Pancreas (tissue), 10 donors: ENCODE data around the gene PTPRK. TPM values are rescaled to one million over a fixed set of nuclear protein-coding genes. Genes with fewer than 3 reads are reported as not detected.
A peak's percentile ranks its signal among the peaks of the same experiment; 100 is the strongest.

Experiments used
- ATAC-seq, 4 donors: fragments of 200-7000 bp; cut with Tn5 transposase; one replicate each; pipeline versions ENCODE4 v1.8.0 to v1.9.1; 2020; ENCODE audit warnings: mild to moderate bottlenecking in 4 of 4, moderate library complexity in 4 of 4
- DNase-seq, 6 donors: peaks; one replicate each; pipeline ENCODE4 v3.0.0-alpha.2; 2020
- FAIRE-seq: peaks from 2 replicates; lab custom pipeline; 2012; peaks lifted over from hg19 to GRCh38; lab: Jason Lieb, UNC
- H3K27ac ChIP-seq, 4 donors: fragments of 200-600 bp; sonication (generic); 1 replicate in 3 of 4; 2 replicates in 1 of 4; pipeline versions ENCODE4 v1.5.0 to v1.8.0; 2020
- H3K27me3 ChIP-seq, 4 donors: fragments of 200-600 bp; one replicate each; pipeline ENCODE4 v1.8.0; 2021
- H3K36me3 ChIP-seq, 3 donors: fragments of 200-600 bp; sonication (generic) in 1 of 3; one replicate each; pipeline versions ENCODE4 v1.5.0 to v1.8.0; 2020 to 2021
- H3K4me1 ChIP-seq, 3 donors: fragments of 200-600 bp; one replicate each; pipeline ENCODE4 v1.8.0; 2021
- H3K4me3 ChIP-seq, 4 donors: fragments of 200-600 bp; sonication (generic) in 2 of 4; one replicate each; pipeline versions ENCODE4 v1.5.0 to v1.8.0; 2020 to 2021
- H3K9me3 ChIP-seq, 4 donors: fragments of 200-600 bp; one replicate each; pipeline ENCODE4 v1.8.0; 2021
- WGBS, 2 donors: extraction: QIAGEN DNeasy Blood & Tissue Kit; methylation state at CpG; one replicate each; pipeline ENCODE4 v1.1.7; 2013; 5-methylcytosine and 5-hydroxymethylcytosine counted together
- intact Hi-C, 3 donors: fragments of 100-400 bp; cut with DNase I; formaldehyde crosslinking; loops; one replicate each; pipeline versions ENCODE4 v1.11.1 to v1.14.2; 2022
- polyA plus RNA-seq, 2 donors: library from polyadenylated mRNA; stranded (reverse); fragments of 200-250 nt; gene quantifications; one replicate each; pipeline ENCODE4 v1.2.3, GENCODE V29; 2013
- total RNA-seq, 6 donors: library from RNA; stranded (reverse); fragmentation: NEBNext Ultra II Directional in 4 of 6; extraction: Animal tissue kit (Norgen Biotek cat#: 25700) in 4 of 6; gene quantifications; one replicate each; pipeline versions ENCODE4 v1.2.1 to v1.2.4, GENCODE V29; 2021 to 2023
- TF ChIP-seq, protein P1 (sequence below), 4 donors: fragments of 200-600 bp; sonication (generic) in 3 of 4; IDR thresholded peaks; one replicate each; pipeline versions ENCODE4 v1.5.0 to v1.8.0; 2021; ENCODE audit warnings: antibody characterized with exemption in 4 of 4
- donor health status: healthy with polysubstance abuse.
- donor health status: DM: no; HTN: no; CAD: no; lungs with moderate emphysema.
- donor health status: DM: no; HTN: no; CAD: no.
- donor health status: control.
- donor health status: control.
- donor health status: Bipolar disorder and iron deficiency.
- donor health status: DM: yes; HTN: yes; CAD: no.
- donor health status: DM: no; HTN: no; CAD: no.
- donor health status: DM: no; HTN: no; CAD: no.
- donor health status: DM: yes; HTN: yes; CAD: no.

Gene PTPRK
- total and polyA plus RNA-seq, 8 donors: 10.5 to 72.7 (median 51.7) TPM

DNA sequence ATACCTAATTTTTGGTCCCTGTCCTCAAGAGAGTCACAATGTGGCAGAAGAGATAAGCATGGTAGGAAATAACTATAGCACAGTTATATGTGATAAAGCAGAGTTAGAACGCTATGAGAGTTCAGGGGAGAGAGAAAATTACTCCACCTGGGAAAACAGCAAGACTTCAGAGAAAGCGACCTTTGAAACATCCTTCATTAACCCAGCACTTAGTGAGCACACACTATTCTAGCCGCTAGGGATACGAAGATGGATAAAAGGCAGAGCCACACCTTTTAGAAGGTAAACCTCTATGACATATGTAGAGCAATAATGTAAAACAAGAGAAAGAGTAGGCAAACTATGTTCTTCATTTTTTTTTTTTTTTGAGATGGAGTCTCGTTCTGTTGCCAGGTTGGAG, 264.3 kb downstream of the PTPRK start:
- FAIRE-seq (no peak), ATAC-seq (no peak), DNase-seq (no peak)
- no peak overlapping the region for H3K27ac ChIP-seq
- H3K4me1 ChIP-seq: no peaks in the 10 kb centered on the region
- 93 to 95% methylated on average over 5 of the region's 5 CpGs for WGBS, 2 donors
- no peak overlapping the region for H3K4me3 ChIP-seq
- no peaks in the 10 kb centered on the region for H3K9me3 ChIP-seq
- H3K27me3 ChIP-seq: no peaks in the 10 kb centered on the region
- H3K36me3 ChIP-seq: no peaks in the 10 kb centered on the region
- TF ChIP-seq, protein P1, sequence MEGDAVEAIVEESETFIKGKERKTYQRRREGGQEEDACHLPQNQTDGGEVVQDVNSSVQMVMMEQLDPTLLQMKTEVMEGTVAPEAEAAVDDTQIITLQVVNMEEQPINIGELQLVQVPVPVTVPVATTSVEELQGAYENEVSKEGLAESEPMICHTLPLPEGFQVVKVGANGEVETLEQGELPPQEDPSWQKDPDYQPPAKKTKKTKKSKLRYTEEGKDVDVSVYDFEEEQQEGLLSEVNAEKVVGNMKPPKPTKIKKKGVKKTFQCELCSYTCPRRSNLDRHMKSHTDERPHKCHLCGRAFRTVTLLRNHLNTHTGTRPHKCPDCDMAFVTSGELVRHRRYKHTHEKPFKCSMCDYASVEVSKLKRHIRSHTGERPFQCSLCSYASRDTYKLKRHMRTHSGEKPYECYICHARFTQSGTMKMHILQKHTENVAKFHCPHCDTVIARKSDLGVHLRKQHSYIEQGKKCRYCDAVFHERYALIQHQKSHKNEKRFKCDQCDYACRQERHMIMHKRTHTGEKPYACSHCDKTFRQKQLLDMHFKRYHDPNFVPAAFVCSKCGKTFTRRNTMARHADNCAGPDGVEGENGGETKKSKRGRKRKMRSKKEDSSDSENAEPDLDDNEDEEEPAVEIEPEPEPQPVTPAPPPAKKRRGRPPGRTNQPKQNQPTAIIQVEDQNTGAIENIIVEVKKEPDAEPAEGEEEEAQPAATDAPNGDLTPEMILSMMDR (IDR thresholded peaks at IDR 0.05): no peak
- intact Hi-C loops: no loop called here

DNA sequence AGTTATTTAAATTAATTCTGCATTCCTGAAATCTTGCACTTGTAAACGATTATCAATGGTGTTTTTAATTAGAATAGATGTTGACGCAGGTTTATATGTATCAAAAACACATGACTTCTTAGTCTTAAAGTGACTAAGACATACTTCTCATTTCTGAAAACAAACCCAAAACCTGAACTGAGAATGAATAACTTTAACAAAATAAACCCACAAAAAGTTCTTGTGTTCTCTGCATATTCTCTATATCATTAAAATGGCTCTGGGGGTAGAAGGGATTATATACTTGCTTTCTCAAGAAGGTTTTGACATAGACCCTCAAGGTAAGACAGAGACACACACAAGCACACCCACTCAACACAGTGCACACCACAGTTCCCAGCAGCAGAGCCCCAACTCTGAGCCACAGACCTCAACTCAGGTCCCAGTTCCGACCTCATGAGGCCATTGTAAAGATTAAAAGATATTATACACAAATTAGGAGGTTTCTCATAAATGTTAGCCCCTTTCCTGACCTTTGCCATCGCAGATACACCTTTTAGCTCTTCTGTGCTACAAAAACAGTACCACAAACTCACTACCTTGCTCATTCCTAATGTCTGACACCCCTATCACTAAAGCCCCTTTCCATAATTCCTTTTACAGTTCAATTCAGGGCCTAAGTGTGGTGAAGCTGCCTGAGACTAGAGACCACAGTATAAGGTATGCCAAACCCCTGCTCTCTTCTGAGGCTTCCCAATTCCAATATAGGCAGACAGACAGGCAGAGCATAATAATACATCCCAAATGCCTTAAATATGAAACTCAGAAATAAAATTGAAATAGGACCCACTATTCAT, 267.8 kb downstream of the PTPRK start:
- H3K9me3 ChIP-seq: no peaks in the 10 kb centered on the region
- WGBS, 2 donors: 90 to 93% methylated on average over 4 of the region's 4 CpGs
- no peaks in the 10 kb centered on the region for H3K4me1 ChIP-seq
- H3K27me3 ChIP-seq: no peaks in the 10 kb centered on the region
- intact Hi-C loops: no loop called here
- ATAC-seq (no peak), DNase-seq (no peak), FAIRE-seq (peak; percentile 20)
- TF ChIP-seq, protein P1 (IDR thresholded peaks at IDR 0.05): no peak
- H3K36me3 ChIP-seq: no peaks in the 10 kb centered on the region
- no peak overlapping the region for H3K27ac ChIP-seq
- H3K4me3 ChIP-seq: no peak overlapping the region

DNA sequence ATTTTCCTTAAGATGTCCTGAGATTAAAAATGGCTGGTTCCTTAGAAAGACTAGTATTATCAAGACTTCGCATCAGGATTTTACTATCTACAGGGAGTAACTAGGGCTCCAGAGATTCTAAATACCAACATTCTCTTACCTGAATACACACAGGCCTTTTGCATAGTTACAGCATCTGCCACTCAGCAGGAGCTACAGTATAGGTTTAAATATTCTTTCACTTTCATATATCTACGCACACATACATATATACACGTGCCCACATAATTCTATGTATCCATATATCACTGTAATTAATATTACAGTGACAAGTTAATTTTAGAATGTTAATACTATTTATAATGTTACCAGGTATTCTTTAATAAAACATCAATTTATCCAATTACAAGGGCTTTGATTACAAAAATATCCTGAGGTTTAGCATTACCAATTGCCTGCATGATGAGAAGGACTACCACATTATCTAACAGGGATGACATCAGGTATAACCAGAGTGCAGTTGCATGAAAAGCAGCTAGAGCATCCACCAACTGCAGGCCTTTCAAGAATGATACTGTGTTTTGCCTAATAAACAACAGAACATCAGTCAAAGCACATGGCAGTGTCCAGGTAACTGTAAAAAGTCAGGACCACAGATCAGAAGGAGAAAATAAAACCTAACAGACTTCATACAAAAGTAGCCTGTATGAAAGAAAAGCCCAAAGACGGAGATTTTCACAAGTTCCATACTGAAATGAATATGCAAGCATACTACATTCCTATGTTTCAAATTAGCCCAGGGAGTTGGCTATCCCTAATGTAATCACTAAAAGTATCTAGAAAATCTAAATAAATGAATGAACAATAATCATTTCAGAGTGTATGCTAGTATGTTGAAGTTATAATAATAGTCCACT, 268.7 kb downstream of the PTPRK start:
- H3K9me3 ChIP-seq: no peaks in the 10 kb centered on the region
- TF ChIP-seq, protein P1 (IDR thresholded peaks at IDR 0.05): no peak
- no peaks in the 10 kb centered on the region for H3K4me1 ChIP-seq
- H3K27me3 ChIP-seq: no peaks in the 10 kb centered on the region
- H3K4me3 ChIP-seq: no peak overlapping the region
- ATAC-seq (no peak), FAIRE-seq (no peak), DNase-seq (no peak)
- H3K36me3 ChIP-seq: no peaks in the 10 kb centered on the region
- H3K27ac ChIP-seq: no peak overlapping the region
- 81 to 95% methylated on average over 4 of the region's 4 CpGs for WGBS, 2 donors
- intact Hi-C loops: no loop called here

DNA sequence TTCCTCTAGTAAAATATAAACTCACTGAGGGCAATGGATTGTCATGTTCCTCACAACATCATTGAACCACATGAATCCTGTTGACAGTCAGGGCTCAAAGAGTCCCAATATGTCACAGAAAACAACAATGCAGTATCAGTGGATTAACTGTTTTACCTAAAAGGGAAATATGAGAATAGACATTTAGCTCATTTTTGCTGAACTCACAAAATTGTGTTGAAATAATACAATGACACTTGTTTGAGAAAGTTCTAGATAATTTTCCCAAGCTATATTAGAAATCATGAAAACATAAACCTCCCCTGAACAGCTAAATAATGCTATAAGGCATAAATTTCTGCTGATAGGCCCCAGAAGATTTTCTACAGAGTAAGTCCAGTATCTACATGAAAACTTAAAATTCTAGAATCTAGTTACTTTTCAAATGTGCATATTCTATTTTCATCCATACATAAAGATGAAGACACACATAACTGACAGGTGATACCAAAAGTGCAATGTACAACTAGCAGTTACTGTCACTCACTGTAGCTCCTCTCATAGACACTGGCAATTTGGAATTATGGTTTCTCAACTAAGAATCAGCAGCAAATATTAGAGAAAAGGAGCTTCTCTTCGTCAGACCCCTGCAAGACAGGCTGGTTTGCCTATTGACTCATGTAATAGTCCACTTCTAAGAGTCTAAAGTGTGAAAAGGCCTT, 269.9 kb downstream of the PTPRK start:
- Histone ChIP-seq H3K36me3 (no peaks in the 10 kb centered on the region), H3K27ac (no peak overlapping the region), H3K9me3 (no peaks in the 10 kb centered on the region), H3K27me3 (no peaks in the 10 kb centered on the region), H3K4me1 (peaks cover 0 to 4% (median 0%) of the 10 kb centered on the region in 3 donors), H3K4me3 (no peak overlapping the region)
- intact Hi-C loops: no loop called here
- TF ChIP-seq, protein P1 (IDR thresholded peaks at IDR 0.05): no peak
- no peak for ATAC-seq
- no peak for FAIRE-seq
- WGBS, 2 donors: 93 to 94% methylated on average over 1 of the region's 1 CpG
- DNase-seq: no peak
